GM23338 (cell line): Measurements from ENCODE around the gene BANK1.

ENCODE experiments used
- POLR2AphosphoS5 ChIP-seq: IDR thresholded peaks from 2 replicates; pipeline ENCODE4 v1.6.1; 2016; ENCODE audit warnings: antibody characterized with exemption, low read depth
- REST ChIP-seq: IDR thresholded peaks from one replicate; pipeline ENCODE4 v1.6.1; 2018; ENCODE audit warnings: antibody characterized with exemption; ENCODE audit not compliant: unreplicated experiment
- ZNF331 ChIP-seq: fragments of 250-450 bp; sonication (Bioruptor Pico); IDR thresholded peaks from 2 replicates; pipeline ENCODE4 v1.5.0; 2020; ENCODE audit warnings: low read depth, mild to moderate bottlenecking, moderate library complexity
- TF ChIP-seq, protein P1 (sequence below), 2 experiments: fragments of 200-600 bp in 1 of 2; sonication (generic) in 1 of 2; conservative IDR thresholded peaks; 2 replicates each; pipeline versions ENCODE4 v1.5.1 to v1.6.1; 2016 to 2017; ENCODE audit warnings: antibody characterized with exemption in 2 of 2, low read depth in 2 of 2, mild to moderate bottlenecking in 2 of 2, moderate library complexity in 1 of 2

GRCh38 chr4:101791182-101791558, 640 bp downstream of the BANK1 start:
- TF ChIP-seq, protein P1, sequence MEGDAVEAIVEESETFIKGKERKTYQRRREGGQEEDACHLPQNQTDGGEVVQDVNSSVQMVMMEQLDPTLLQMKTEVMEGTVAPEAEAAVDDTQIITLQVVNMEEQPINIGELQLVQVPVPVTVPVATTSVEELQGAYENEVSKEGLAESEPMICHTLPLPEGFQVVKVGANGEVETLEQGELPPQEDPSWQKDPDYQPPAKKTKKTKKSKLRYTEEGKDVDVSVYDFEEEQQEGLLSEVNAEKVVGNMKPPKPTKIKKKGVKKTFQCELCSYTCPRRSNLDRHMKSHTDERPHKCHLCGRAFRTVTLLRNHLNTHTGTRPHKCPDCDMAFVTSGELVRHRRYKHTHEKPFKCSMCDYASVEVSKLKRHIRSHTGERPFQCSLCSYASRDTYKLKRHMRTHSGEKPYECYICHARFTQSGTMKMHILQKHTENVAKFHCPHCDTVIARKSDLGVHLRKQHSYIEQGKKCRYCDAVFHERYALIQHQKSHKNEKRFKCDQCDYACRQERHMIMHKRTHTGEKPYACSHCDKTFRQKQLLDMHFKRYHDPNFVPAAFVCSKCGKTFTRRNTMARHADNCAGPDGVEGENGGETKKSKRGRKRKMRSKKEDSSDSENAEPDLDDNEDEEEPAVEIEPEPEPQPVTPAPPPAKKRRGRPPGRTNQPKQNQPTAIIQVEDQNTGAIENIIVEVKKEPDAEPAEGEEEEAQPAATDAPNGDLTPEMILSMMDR (conservative IDR thresholded peaks at IDR 0.05; ENCODE audit: low read depth in 2 of 2) = no peak
- no peak for TF ChIP-seq POLR2AphosphoS5
- no peak for TF ChIP-seq REST
- TF ChIP-seq ZNF331 (CRISPR knock-in tag) = no peak
